ENCODE measurements around the gene DLG4.
A peak's percentile ranks its signal among the peaks of the same experiment; 100 is the strongest.

- TF ChIP-seq POLR2A (IDR thresholded peaks at IDR 0.05) (peak in 2 of 3 donors; percentile 9 to 42), CTCF (IDR thresholded peaks at IDR 0.05) (no peak)
Observed at GRCh38 chr17:7259555-7259889, 39.9 kb upstream of the DLG4 start.

Measured in body of pancreas (tissue), 4 donors.